HL-60 (cell line): Measurements from ENCODE around the gene VPS35L.

Experiments
- DNase-seq, 2 experiments: peaks; one replicate each; pipeline ENCODE4 v3.0.0-alpha.2; 2010 to 2020; ENCODE audit warnings: low read depth in 1 of 2, low spot score in 1 of 2
- H3K27ac ChIP-seq: fragments of 250-450 bp; sonication (Bioruptor Pico); replicated peaks from 2 replicates; pipeline ENCODE4 v1.5.1; 2020; ENCODE audit warnings: mild to moderate bottlenecking, moderate library complexity
- H3K27me3 ChIP-seq: fragments of 250-450 bp; sonication (Bioruptor Pico); 2 replicates; pipeline ENCODE4 v1.5.1; 2021; ENCODE audit warnings: mild to moderate bottlenecking, moderate library complexity; ENCODE audit not compliant: insufficient read depth, poor library complexity, severe bottlenecking
- H3K4me3 ChIP-seq: replicated peaks from 2 replicates; pipeline ENCODE4 v1.5.1; 2011; ENCODE audit warnings: mild to moderate bottlenecking, control low read depth, low read length; ENCODE audit not compliant: insufficient read depth
- CTCF ChIP-seq: IDR thresholded peaks from one replicate; pipeline ENCODE4 v1.5.1; 2011; ENCODE audit warnings: low read length, control low read depth, inconsistent platforms; ENCODE audit not compliant: insufficient read depth
- GABPA ChIP-seq: IDR thresholded peaks from 2 replicates; pipeline ENCODE4 v1.6.1; 2012; ENCODE audit warnings: low read depth
- POLR2AphosphoS5 ChIP-seq: IDR thresholded peaks from 2 replicates; pipeline ENCODE4 v1.6.1; 2012; ENCODE audit warnings: low read depth
- REST ChIP-seq: IDR thresholded peaks from 2 replicates; pipeline ENCODE4 v1.6.1; 2012; ENCODE audit warnings: low read depth; ENCODE audit not compliant: insufficient replicate concordance
- SPI1 ChIP-seq: IDR thresholded peaks from 2 replicates; pipeline ENCODE4 v1.6.1; 2012; ENCODE audit warnings: low read depth, mild to moderate bottlenecking, borderline replicate concordance

The VPS35L gene

GRCh38 chr16:19680881-19681340 lies 125.4 kb downstream of the VPS35L start:
- no peak overlapping the region for H3K27ac ChIP-seq
- no peaks in the 10 kb centered on the region for H3K27me3 ChIP-seq
- H3K4me3 ChIP-seq = no peak overlapping the region
- DNase-seq = no peak
- TF ChIP-seq GABPA = no peak
- TF ChIP-seq POLR2AphosphoS5 = no peak
- TF ChIP-seq REST = no peak
- TF ChIP-seq SPI1 = no peak
- no peak for TF ChIP-seq CTCF

GRCh38 chr16:19681637-19682036 lies 126.1 kb downstream of the VPS35L start:
- no peak overlapping the region for H3K4me3 ChIP-seq
- no peak overlapping the region for H3K27ac ChIP-seq
- H3K27me3 ChIP-seq = no peaks in the 10 kb centered on the region
- TF ChIP-seq POLR2AphosphoS5 = no peak
- no peak for TF ChIP-seq GABPA
- TF ChIP-seq SPI1 = no peak
- no peak for TF ChIP-seq CTCF
- no peak for TF ChIP-seq REST
- no peak for DNase-seq

- no peak for TF ChIP-seq SPI1
- no peak for TF ChIP-seq REST
- TF ChIP-seq POLR2AphosphoS5 = no peak
- TF ChIP-seq CTCF = no peak
- no peak for TF ChIP-seq GABPA
- H3K27ac ChIP-seq = no peak overlapping the region
- H3K27me3 ChIP-seq = no peaks in the 10 kb centered on the region
- DNase-seq = no peak
- H3K4me3 ChIP-seq = no peak overlapping the region
Observed at GRCh38 chr16:19683453-19684236, 128.1 kb downstream of the VPS35L start.
